GM19238 (cell line): ENCODE results near the gene TADA3.

Source experiments
- DNase-seq: peaks from one replicate; pipeline ENCODE4 v3.0.0; 2011; ENCODE audit warnings: low spot score; ENCODE audit not compliant: insufficient read length

Gene TADA3

GRCh38 chr3:9761919-9762318, 30.4 kb downstream of the TADA3 start:
- no peak for DNase-seq

DNA sequence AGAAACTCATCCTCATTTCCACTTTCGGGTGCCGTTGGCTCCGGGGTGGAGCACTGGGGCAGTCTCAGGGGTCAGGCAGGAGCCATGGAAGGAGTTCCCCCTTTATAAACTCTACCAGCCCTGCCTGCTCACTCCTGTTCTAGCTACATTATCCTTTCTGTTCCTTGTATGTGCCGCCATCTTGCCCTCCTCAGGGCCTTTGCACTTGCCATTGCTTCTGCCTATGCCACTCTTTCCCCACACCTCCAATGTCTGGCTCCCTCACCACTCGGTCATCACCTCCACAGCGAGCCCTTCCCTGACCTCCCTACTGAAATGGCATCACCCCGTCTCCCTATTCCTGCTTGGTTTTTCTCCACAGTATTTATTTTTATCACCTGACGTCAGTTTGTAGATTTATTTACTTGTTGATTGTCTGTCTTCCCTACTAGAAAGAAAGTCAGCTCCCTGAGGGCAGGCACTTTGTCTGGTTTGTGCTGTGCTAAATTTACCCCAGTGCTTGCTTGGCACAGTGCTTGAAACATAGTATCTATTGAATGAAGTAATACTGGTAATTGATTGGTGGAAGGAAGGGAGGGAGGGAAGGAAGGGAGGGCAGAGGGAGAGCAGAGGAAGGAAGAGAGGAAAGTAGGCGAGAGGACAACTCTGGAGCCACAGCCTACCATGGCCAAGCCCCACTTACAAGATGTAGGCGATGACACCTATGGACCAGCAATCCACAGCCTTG, 31.3 kb downstream of the TADA3 start:
- DNase-seq: no peak

- no peak for DNase-seq
These were observed 34.8 kb downstream of the TADA3 start for GRCh38 chr3:9757427-9757826.

GRCh38 chr3:9754678-9755077, 37.6 kb downstream of the TADA3 start:
- DNase-seq: no peak

GRCh38 chr3:9750556-9751411, 41.5 kb downstream of the TADA3 start:
- DNase-seq: no peak

DNA sequence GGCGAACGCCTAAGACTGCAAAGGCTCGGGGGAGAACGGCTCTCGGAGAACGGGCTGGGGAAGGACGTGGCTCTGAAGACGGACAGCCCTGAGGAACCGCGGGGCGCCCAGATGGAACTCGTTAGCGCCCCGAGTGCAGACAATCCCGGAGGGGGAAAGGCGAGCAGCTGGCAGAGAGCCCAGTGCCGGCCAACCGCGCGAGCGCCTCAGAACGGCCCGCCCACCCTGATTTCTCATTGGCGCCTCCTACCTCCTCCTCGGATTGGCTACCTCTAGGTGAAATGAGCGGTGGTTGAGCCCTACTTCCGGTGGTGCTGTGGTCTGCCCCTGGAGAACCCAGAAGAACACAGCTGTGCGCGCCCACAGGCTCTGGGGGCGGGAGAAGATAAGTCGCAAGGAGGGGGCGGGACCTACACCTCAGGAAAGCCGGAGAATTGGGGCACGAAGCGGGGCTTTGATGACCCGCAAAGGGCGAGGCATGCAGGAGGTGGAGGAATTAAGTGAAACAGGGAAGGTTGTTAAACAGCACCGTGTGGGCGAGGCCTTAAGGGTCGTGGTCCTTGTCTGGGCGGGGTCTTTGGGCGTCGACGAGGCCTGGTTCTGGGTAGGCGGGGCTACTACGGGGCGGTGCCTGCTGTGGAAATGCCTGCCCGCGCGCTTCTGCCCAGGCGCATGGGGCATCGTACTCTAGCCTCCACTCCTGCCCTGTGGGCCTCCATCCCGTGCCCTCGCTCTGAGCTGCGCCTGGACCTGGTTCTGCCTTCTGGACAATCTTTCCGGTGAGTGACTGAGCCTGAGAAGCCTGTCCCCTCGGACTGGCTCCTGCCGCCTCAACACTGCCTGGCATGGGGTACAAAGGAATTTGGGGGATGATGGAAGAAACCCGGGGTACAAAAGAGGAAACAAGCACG, 42.4 kb downstream of the TADA3 start, which contains the start of gene OGG1:
Gene OGG1, plus strand, starts transcription at position 308 of the 911 bp plus-strand sequence. Its CDS starts 335 bp downstream, at position 643.
- DNase-seq: peak; percentile 98

DNA sequence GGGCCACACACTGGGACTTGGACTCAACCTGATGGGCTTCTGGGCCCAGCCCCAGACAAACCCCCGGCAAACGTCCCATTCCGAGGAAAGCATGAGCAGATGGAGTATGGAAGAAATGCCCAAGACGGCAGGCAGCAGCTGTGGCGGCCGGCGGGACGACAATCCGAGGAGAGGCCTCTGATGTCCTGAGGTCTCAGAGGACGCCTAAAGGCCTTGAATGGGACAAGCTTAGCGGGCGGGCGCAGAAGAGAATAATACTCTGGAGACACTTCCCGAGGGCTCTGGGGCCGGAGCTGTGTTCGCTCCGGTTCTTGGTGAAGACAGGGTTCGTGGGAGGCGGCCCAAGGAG, 43.0 kb downstream of the TADA3 start:
- DNase-seq: no peak

GRCh38 chr3:9748031-9748430, 44.2 kb downstream of the TADA3 start:
- DNase-seq: no peak

DNA sequence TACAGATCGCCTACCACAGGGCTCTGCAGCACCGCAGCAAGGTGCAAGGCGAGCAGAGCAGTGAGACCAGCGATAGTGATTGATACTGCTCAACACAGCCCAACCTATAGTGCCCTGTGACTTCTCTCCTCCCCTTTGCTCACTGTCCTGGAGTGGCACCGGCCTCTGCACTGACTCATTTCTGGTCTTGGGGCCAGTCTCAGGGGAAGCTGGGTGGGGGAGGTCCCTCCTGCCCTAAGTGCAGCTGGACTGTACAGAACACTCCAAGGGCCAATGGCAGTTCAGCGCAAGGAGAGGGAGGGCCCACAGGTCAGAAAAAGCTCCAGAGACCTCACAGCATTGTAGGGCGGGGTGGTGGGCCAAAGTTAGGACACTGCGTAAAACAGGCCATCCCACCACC, 45.0 kb downstream of the TADA3 start:
- DNase-seq: no peak

DNA sequence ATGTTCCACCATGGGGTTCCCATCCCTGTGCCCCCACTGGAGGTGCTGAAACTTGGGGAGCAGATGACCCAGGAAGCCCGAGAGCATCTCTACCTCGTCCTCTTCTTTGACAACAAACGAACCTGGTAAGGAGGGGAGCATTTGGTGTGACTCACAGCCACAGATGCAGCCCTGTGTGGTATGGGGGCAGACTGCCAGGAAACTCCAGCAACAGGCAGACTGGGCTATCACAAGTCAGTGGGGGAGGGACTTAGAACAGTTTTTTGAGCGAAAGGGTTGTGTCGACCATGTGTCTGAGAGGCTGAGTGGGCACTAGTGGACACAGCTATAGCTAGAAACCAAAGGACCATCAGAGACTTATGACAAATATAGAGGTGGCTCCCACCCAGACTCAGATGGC, 45.9 kb downstream of the TADA3 start:
- no peak for DNase-seq

- no peak for DNase-seq
These were observed 46.8 kb downstream of the TADA3 start for GRCh38 chr3:9745521-9745920.

GRCh38 chr3:9744162-9744561, 48.1 kb downstream of the TADA3 start:
- DNase-seq: no peak

- DNase-seq: no peak
These were observed 48.7 kb downstream of the TADA3 start for GRCh38 chr3:9743548-9743947.

DNA sequence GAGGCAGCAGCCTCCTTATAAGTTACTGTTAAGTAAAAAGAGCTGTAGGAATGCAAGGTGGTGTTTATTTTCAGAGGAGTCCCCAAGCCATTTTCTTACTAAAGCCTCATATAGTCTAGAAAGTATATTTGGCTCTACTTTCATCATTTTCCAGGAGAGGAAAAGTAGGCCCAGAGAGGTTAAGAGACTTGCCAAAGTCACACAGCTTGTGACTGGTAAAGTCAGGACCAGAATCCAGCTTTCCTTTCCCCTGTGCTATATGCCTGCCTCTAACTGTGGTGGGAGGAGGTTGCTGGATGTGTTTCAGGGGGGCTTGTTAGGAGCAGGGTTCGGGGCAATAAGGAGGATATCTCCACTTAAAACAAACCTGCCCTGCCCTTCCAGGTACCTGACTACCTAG, 49.7 kb downstream of the TADA3 start:
- DNase-seq: no peak

DNA sequence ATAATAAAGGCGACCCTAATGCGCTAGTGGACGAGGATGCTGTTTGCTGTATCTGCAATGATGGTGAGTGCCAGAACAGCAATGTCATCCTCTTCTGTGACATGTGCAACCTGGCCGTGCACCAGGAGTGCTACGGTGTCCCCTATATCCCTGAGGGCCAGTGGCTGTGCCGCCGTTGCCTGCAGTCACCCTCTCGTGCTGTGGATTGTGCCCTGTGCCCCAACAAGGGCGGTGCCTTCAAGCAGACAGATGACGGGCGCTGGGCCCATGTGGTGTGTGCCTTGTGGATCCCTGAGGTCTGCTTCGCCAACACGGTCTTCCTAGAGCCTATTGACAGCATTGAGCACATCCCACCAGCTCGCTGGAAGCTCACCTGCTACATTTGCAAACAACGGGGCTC, 53.1 kb downstream of the TADA3 start:
- no peak for DNase-seq

- no peak for DNase-seq
These were observed 55.4 kb downstream of the TADA3 start for GRCh38 chr3:9736831-9737230.

DNA sequence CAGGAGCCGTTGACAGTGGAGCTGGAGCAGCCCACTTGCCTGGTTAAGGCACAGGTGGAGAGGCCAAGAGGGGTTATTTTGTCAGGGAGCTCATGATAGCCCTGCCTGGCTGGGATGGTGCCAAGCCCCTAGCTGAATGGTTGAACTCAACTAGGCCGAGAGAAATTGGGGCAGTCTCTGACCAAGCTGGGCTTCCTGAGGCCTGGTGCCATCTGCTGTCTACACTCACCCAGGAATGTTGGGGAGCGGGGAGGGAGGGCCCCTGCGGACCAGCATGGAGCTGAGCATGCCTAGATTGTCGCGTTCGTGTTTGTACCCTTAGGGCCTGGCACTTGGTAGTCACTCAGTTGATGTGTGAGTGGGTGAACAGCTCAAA, 59.5 kb downstream of the TADA3 start:
- DNase-seq: no peak

- peak; percentile 36 for DNase-seq
These were observed 60.1 kb downstream of the TADA3 start for GRCh38 chr3:9732080-9732739.

DNA sequence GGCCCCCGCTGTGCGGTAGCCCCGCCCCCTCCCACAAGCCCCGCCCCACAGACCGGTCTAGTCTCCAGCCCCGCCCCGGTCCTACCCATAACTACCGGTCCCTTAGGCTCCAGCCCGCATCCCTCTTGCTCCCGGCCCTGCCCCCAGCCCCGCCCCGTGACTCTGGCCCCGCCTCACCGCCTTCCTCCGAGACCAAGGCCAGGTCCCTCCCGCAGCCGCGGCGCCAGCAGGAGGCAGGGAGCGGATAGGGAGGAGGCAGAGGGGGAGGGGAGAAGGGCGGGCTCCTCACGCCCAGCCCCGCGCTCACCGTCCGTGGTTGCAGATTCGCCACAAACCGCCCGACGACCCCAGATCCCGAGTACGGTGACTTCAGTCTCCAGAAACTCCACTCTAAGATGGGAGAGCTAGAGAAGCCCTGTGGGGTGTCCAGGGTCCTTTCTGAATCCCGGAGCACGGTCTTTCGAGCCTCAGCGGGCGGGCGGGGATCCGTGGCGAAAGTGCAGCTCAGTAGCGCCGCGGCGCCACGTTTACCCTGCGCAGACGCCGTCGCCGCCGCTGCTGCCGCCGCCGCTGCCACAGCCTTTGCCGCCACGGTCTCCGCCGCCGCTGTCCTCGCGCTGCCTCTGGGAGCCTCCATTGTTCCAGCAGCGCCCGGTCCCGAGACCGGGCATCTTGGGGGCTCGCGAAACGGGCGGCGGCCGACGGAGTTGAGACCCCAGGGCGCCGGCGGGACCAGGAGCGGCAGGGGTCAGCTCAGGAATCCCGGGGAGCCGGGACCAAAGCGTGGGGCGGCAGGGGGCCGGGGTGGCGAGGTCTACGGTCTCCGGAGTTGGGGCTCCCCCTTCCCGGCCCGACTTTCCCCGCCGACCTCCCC, 60.8 kb downstream of the TADA3 start, which contains the start of gene BRPF1:
Gene BRPF1, plus strand, starts transcription at position 530 of the 874 bp plus-strand sequence. CDS start 2,406 bp downstream, outside the sequence.
- peak; percentile 99 for DNase-seq

GRCh38 chr3:9730657-9731205, 61.5 kb downstream of the TADA3 start:
- peak; percentile 48 for DNase-seq
